Neuronal stem cell (in vitro differentiated cells): ENCODE measurements around the gene MLST8.
"Not testable (repeated sequence)": the region's sequence is repeated elsewhere in the genome, so short reads cannot be mapped to it uniquely, and the experiment has no call there.

Experiments
- DNase-seq: peaks from one replicate; pipeline ENCODE4 v3.0.0-alpha.2; 2013; ENCODE audit warnings: low spot score
- H2AFZ ChIP-seq: one replicate; pipeline ENCODE4 v1.6.1; 2013; ENCODE audit warnings: mild to moderate bottlenecking, low read length, inconsistent platforms
- H2AK5ac ChIP-seq: 2 replicates; pipeline ENCODE4 v1.6.1; 2013; ENCODE audit warnings: low read depth, mild to moderate bottlenecking, inconsistent platforms, low read length, moderate library complexity, mixed read lengths
- H2BK120ac ChIP-seq: 2 replicates; pipeline ENCODE4 v1.6.1; 2013; ENCODE audit warnings: low read depth, mild to moderate bottlenecking, inconsistent platforms, low read length, moderate library complexity, mixed read lengths
- H2BK12ac ChIP-seq: one replicate; pipeline ENCODE4 v1.6.1; 2013; ENCODE audit warnings: low read length, inconsistent platforms
- H2BK15ac ChIP-seq: 2 replicates; pipeline ENCODE4 v1.6.1; 2013; ENCODE audit warnings: mild to moderate bottlenecking, low read length, inconsistent platforms, mixed read lengths
- H2BK5ac ChIP-seq: one replicate; pipeline ENCODE4 v1.6.1; 2013; ENCODE audit warnings: inconsistent platforms, mild to moderate bottlenecking, low read length, moderate library complexity
- H3K14ac ChIP-seq: one replicate; pipeline ENCODE4 v1.6.1; 2013; ENCODE audit warnings: low read length, inconsistent platforms
- H3K18ac ChIP-seq: 2 replicates; pipeline ENCODE4 v1.6.1; 2013; ENCODE audit warnings: low read length, inconsistent platforms
- H3K23ac ChIP-seq: 2 replicates; pipeline ENCODE4 v1.6.1; 2013; ENCODE audit warnings: low read depth, mild to moderate bottlenecking, mixed read lengths, low read length, inconsistent platforms; ENCODE audit not compliant: poor library complexity
- H3K27ac ChIP-seq: replicated peaks from 3 replicates; pipeline ENCODE4 v1.5.1; 2013; ENCODE audit warnings: low read length, inconsistent platforms
- H3K27me3 ChIP-seq, 3 experiments: 2 replicates each; pipeline ENCODE4 v1.6.1; 2013; ENCODE audit warnings: low read length in 3 of 3, mild to moderate bottlenecking in 2 of 3, inconsistent platforms in 1 of 3, low read depth in 1 of 3, mixed read lengths in 1 of 3, moderate library complexity in 1 of 3; ENCODE audit not compliant: control insufficient read depth in 3 of 3, insufficient read depth in 3 of 3
- H3K36me3 ChIP-seq, 2 donors: replicated peaks in 1 of 2; 2 replicates each; pipeline ENCODE4 v1.6.1; 2013; ENCODE audit warnings: low read length in 2 of 2; ENCODE audit not compliant: control insufficient read depth in 2 of 2, insufficient read depth in 2 of 2
- H3K4ac ChIP-seq: 2 replicates; pipeline ENCODE4 v1.6.1; 2013; ENCODE audit warnings: inconsistent platforms, mild to moderate bottlenecking, low read length, moderate library complexity
- H3K4me1 ChIP-seq, 2 donors: 1 replicate in 1 of 2; 2 replicates in 1 of 2; pipeline ENCODE4 v1.6.1; 2013; ENCODE audit warnings: low read length in 2 of 2, low read depth in 1 of 2; ENCODE audit not compliant: control insufficient read depth in 2 of 2, insufficient read depth in 1 of 2
- H3K4me2 ChIP-seq: one replicate; pipeline ENCODE4 v1.6.1; 2013; ENCODE audit warnings: mild to moderate bottlenecking, low read length, inconsistent platforms; ENCODE audit not compliant: insufficient read depth, poor library complexity, severe bottlenecking
- H3K4me3 ChIP-seq, 2 donors: 2 replicates each; pipeline ENCODE4 v1.5.1; 2013; ENCODE audit warnings: low read length in 2 of 2, mild to moderate bottlenecking in 2 of 2, inconsistent platforms in 1 of 2, moderate library complexity in 1 of 2
- H3K79me1 ChIP-seq: one replicate; pipeline ENCODE4 v1.6.1; 2013; ENCODE audit warnings: low read depth, mild to moderate bottlenecking, inconsistent platforms, low read length, moderate library complexity
- H3K9ac ChIP-seq: one replicate; pipeline ENCODE4 v1.6.1; 2013; ENCODE audit warnings: mild to moderate bottlenecking, low read depth, low read length, inconsistent platforms; ENCODE audit not compliant: poor library complexity
- H3K9me3 ChIP-seq, 2 donors: replicated peaks in 1 of 2; 2 replicates each; pipeline versions ENCODE3 to v1.6.1; 2013; ENCODE audit warnings: low read length in 2 of 2, mild to moderate bottlenecking in 2 of 2, inconsistent platforms in 1 of 2, low read depth in 1 of 2, mixed read lengths in 1 of 2, moderate library complexity in 1 of 2; ENCODE audit not compliant: control insufficient read depth in 2 of 2, insufficient read depth in 1 of 2
- H4K8ac ChIP-seq: one replicate; pipeline ENCODE4 v1.6.1; 2013; ENCODE audit warnings: low read depth, mild to moderate bottlenecking, inconsistent platforms, low read length, moderate library complexity
- H4K91ac ChIP-seq: one replicate; pipeline ENCODE4 v1.6.1; 2013; ENCODE audit warnings: low read length, low read depth, mild to moderate bottlenecking, inconsistent platforms; ENCODE audit not compliant: poor library complexity
- WGBS, 2 donors: extraction: QIAGEN DNeasy Blood & Tissue Kit; methylation state at CpG; one replicate each; pipeline ENCODE4 v1.1.7; 2013; ENCODE audit warnings: missing lambda C conversion rate in 2 of 2, mixed read lengths in 1 of 2; ENCODE audit not compliant: insufficient read length in 2 of 2, insufficient replicate concordance in 1 of 2; ENCODE audit errors: extremely low coverage in 2 of 2; 5-methylcytosine and 5-hydroxymethylcytosine counted together

The MLST8 gene

GRCh38 chr16:2200313-2200712 is 4.9 kb upstream of the MLST8 start:
- Histone ChIP-seq H3K27me3 (peaks cover 2 to 23% (median 23%) of the 10 kb centered on the region in 3 experiments), H3K14ac (no peak overlapping the region), H3K4me3 (no peak overlapping the region), H3K4me2 (no peak overlapping the region), H2BK15ac (no peak overlapping the region), H2BK5ac (no peak overlapping the region), H3K36me3 (no peaks in the 10 kb centered on the region), H3K27ac (no peak overlapping the region), H3K79me1 (no peaks in the 10 kb centered on the region), H2BK12ac (no peak overlapping the region), H2AK5ac (peak overlapping the region; percentile 37), H4K91ac (no peak overlapping the region), H3K18ac (no peak overlapping the region), H3K23ac (no peak overlapping the region), H3K4ac (no peak overlapping the region), H2AFZ (no peak overlapping the region), H3K9me3 (peaks cover 0 to 6% of the 10 kb centered on the region in 2 donors), H4K8ac (no peak overlapping the region), H3K9ac (no peak overlapping the region), H2BK120ac (no peak overlapping the region), H3K4me1 (peaks cover 6 to 9% of the 10 kb centered on the region in 2 donors)
- no CpG with 5 or more reads among the region's 6 CpGs for WGBS, 2 donors
- no peak for DNase-seq

GRCh38 chr16:2203119-2203688 is 2.0 kb upstream of the MLST8 start:
- not testable (repeated sequence) for H2AFZ ChIP-seq, H3K4ac ChIP-seq, DNase-seq, H3K23ac ChIP-seq, H2BK120ac ChIP-seq, H3K4me1 ChIP-seq, H3K4me2 ChIP-seq, H2BK12ac ChIP-seq, H4K8ac ChIP-seq, H2AK5ac ChIP-seq, H4K91ac ChIP-seq, H2BK5ac ChIP-seq, H3K9me3 ChIP-seq, H3K9ac ChIP-seq, H3K14ac ChIP-seq, H3K27ac ChIP-seq, H3K18ac ChIP-seq, H3K4me3 ChIP-seq
- peaks cover 16% of the 10 kb centered on the region for H3K79me1 ChIP-seq
- H2BK15ac ChIP-seq, result peak overlapping the region; percentile 5
- peaks cover 19 to 21% of the 10 kb centered on the region in 2 donors for H3K36me3 ChIP-seq
- peaks cover 0 to 16% (median 8%) of the 10 kb centered on the region in 3 experiments for H3K27me3 ChIP-seq
- WGBS, 2 donors, result no CpG with 5 or more reads among the region's 8 CpGs

DNA sequence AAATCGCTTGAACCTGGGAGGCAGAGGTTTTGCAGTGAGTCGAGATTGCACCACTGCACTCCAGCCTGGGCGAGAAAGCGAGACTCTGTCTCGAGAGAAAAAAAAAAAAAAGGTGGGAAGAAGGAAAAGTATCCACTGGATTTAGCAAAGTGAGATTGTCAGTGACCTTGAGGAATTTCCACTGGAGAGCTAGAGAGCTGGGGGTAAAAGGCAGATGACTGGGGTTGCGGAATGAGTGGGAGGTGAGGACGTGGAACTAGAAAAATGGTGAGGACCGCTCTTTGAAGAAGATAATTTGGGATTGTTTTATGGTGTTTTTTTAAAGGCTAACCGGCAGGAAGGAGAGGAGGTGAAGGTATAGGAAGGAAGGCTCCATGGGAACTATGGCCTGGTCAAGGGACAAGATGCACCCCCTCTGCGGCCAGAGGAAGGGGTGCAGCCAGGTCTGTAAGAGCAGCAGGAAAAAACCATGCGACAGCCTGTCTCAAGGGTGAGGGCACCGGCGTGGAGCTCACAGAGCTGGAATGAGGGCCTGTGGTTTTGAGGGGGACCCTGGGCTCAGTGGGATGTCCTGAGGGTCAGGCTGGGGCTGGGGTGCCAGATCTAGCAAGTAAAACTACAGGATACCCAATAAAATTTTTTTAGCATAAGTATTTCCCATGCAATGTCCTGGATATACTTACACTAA is 694 bp upstream of the MLST8 start:
- Histone ChIP-seq H3K14ac (no peak overlapping the region), H3K18ac (no peak overlapping the region), H4K91ac (no peak overlapping the region), H3K4me2 (peak overlapping the region; percentile 51), H2BK120ac (no peak overlapping the region), H3K23ac (no peak overlapping the region), H3K4ac (no peak overlapping the region), H3K27me3 (peaks cover 0 to 8% (median 2%) of the 10 kb centered on the region in 3 experiments), H3K9me3 (peaks cover 0 to 6% of the 10 kb centered on the region in 2 donors), H2AFZ (peak overlapping the region; percentile 97), H2BK12ac (no peak overlapping the region), H3K4me3 (peak overlapping the region; percentile 90 to 97), H3K4me1 (peaks cover 6 to 9% of the 10 kb centered on the region in 2 donors), H2BK5ac (peak overlapping the region; percentile 98), H3K36me3 (peaks cover 28 to 35% of the 10 kb centered on the region in 2 donors), H2AK5ac (peak overlapping the region; percentile 28), H4K8ac (no peak overlapping the region), H2BK15ac (peak overlapping the region; percentile 71), H3K27ac (no peak overlapping the region), H3K9ac (no peak overlapping the region), H3K79me1 (peaks cover 18% of the 10 kb centered on the region)
- no peak for DNase-seq
- WGBS, 2 donors, result 100% methylated on average over 3 of the region's 13 CpGs; no CpG with 5 or more reads in 1 of the 2 donors

DNA sequence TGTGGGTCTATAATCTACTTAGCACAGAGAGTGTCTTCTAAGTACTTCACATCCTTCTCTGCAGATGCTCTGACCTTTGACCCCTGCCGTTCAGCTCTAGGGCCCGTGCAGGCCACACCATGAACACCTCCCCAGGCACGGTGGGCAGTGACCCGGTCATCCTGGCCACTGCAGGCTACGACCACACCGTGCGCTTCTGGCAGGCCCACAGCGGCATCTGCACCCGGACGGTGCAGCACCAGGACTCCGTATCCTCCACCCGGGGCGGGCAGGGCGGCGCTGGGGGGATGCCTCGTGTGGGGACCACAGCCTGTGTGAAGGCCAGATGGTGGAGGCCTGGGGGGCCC is 686 bp downstream of the MLST8 start:
- Histone ChIP-seq H3K4me2 (peak overlapping the region; percentile 85), H3K36me3 (peaks cover 30 to 43% of the 10 kb centered on the region in 2 donors), H3K14ac (peak overlapping the region; percentile 82), H3K27me3 (no peaks in the 10 kb centered on the region), H3K4ac (peak overlapping the region; percentile 76), H4K8ac (no peak overlapping the region), H2AFZ (peak overlapping the region; percentile 97), H3K9ac (peak overlapping the region; percentile 95), H3K4me1 (peaks cover 6 to 9% of the 10 kb centered on the region in 2 donors), H3K9me3 (no peaks in the 10 kb centered on the region), H2BK120ac (peak overlapping the region; percentile 87), H3K79me1 (peaks cover 18% of the 10 kb centered on the region), H2BK5ac (peak overlapping the region; percentile 98), H3K27ac (peak overlapping the region; percentile 92), H3K23ac (peak overlapping the region; percentile 98), H3K18ac (peak overlapping the region; percentile 96), H4K91ac (peak overlapping the region; percentile 64), H2BK15ac (peak overlapping the region; percentile 90), H2BK12ac (peak overlapping the region; percentile 100), H3K4me3 (peak overlapping the region; percentile 90 to 97), H2AK5ac (peak overlapping the region; percentile 100)
- no CpG with 5 or more reads among the region's 16 CpGs for WGBS, 2 donors
- no peak for DNase-seq
